GM12878 (cell line): Measurements from ENCODE around the gene NDUFA5. TPM values are rescaled to one million over a fixed set of nuclear protein-coding genes. Genes with fewer than 3 reads are reported as not detected.

Experiments
- ATAC-seq: fragments of 200-7000 bp; cut with Tn5 transposase; 3 replicates; pipeline ENCODE4 v1.9.1; 2020; ENCODE audit warnings: mild to moderate bottlenecking, moderate library complexity
- BruUV-seq: library from RNA; stranded (reverse); fragments of 400-500 nt; replicated peaks from 2 replicates; lab custom pipeline; 2021; lab: Mats Ljungman, UMichigan
- CTCF ChIA-PET: fragments of 300-600 bp; sonication (Branson Sonifier 250); formaldehyde crosslinking; extraction: SDS; loops from one replicate; lab custom pipeline; 2021; ENCODE audit warnings: inconsistent platforms; lab: Yijun Ruan, JAX
- POLR2A ChIA-PET: fragments of 350-600 bp; formaldehyde crosslinking; extraction: SDS; loops from one replicate; lab custom pipeline; 2021; ENCODE audit warnings: inconsistent platforms; lab: Charles Lee
- RAD21 ChIA-PET: fragments of 300-600 bp; sonication (Branson Sonifier 250); formaldehyde crosslinking; loops from one replicate; lab custom pipeline; 2023; ENCODE audit warnings: antibody characterized with exemption; ENCODE audit not compliant: unreplicated experiment; lab: Charles Lee
- SMC1A ChIA-PET: fragments of 300-600 bp; sonication (Branson Sonifier 250); formaldehyde crosslinking; loops from one replicate; lab custom pipeline; 2023; ENCODE audit not compliant: unreplicated experiment, uncharacterized antibody; lab: Charles Lee
- DNase-seq: peaks from one replicate; pipeline ENCODE4 v3.0.0-alpha.2; 2011; ENCODE audit warnings: low read depth, low spot score
- FAIRE-seq: peaks from 3 replicates; lab custom pipeline; 2011; peaks lifted over from hg19 to GRCh38; lab: Jason Lieb, UNC
- H2AFZ ChIP-seq: 2 replicates; pipeline ENCODE4 v1.6.0; 2011; ENCODE audit warnings: low read depth, low read length, control low read depth; ENCODE audit not compliant: control insufficient read depth
- H3K27ac ChIP-seq: 2 replicates; pipeline ENCODE4 v1.5.1; 2011; ENCODE audit warnings: control low read depth; ENCODE audit not compliant: control insufficient read depth, insufficient read depth
- H3K27me3 ChIP-seq, 2 experiments: replicated peaks in 1 of 2; 2 replicates each; pipeline versions ENCODE4 v1.6.0 to v1.6.1; 2011; ENCODE audit warnings: low read length in 1 of 2; ENCODE audit not compliant: control insufficient read depth in 2 of 2, insufficient read depth in 2 of 2
- H3K36me3 ChIP-seq, 2 experiments: 2 replicates each; pipeline ENCODE4 v1.5.1; 2011; ENCODE audit warnings: low read length in 1 of 2; ENCODE audit not compliant: control insufficient read depth in 2 of 2, insufficient read depth in 2 of 2
- H3K4me1 ChIP-seq: 2 replicates; pipeline ENCODE4 v1.6.1; 2011; ENCODE audit warnings: mild to moderate bottlenecking, low read length, moderate library complexity, mixed read lengths; ENCODE audit not compliant: control insufficient read depth, insufficient read depth
- H3K4me2 ChIP-seq: 2 replicates; pipeline ENCODE4 v1.6.0; 2011; ENCODE audit warnings: control low read depth; ENCODE audit not compliant: control insufficient read depth, insufficient read depth
- H3K4me3 ChIP-seq: fragments of 200-600 bp; sonication (generic); 2 replicates; pipeline ENCODE4 v1.5.1; 2016
- H3K79me2 ChIP-seq: 2 replicates; pipeline ENCODE4 v1.6.0; 2011; ENCODE audit warnings: low read length; ENCODE audit not compliant: control insufficient read depth, insufficient read depth
- H3K9ac ChIP-seq: 2 replicates; pipeline ENCODE4 v1.8.0; 2011; ENCODE audit warnings: low read length, control low read depth, mixed read lengths; ENCODE audit not compliant: control insufficient read depth, insufficient read depth
- H3K9me3 ChIP-seq: replicated peaks from 3 replicates; pipeline ENCODE4 v1.5.1; 2011; ENCODE audit warnings: mild to moderate bottlenecking, low read length; ENCODE audit not compliant: control insufficient read depth, insufficient read depth
- H4K20me1 ChIP-seq: 2 replicates; pipeline ENCODE4 v1.6.0; 2011; ENCODE audit not compliant: control insufficient read depth, insufficient read depth
- CBX3 ChIP-seq: fragments of 200-600 bp; sonication (generic); IDR thresholded peaks from 2 replicates; pipeline ENCODE4 v1.6.1; 2016; ENCODE audit warnings: low read depth, borderline replicate concordance
- CEBPZ ChIP-seq: fragments of 150-350 bp; IDR thresholded peaks from 2 replicates; pipeline ENCODE4 v1.6.1; 2016; ENCODE audit warnings: low read depth, low read length
- CHD2 ChIP-seq: IDR thresholded peaks from 2 replicates; pipeline ENCODE4 v1.6.1; 2011; ENCODE audit warnings: low read depth, low read length, improper control_type of control experiment, borderline replicate concordance
- DPF2 ChIP-seq: fragments of 450-650 bp; IDR thresholded peaks from 2 replicates; pipeline ENCODE4 v1.6.1; 2017; ENCODE audit warnings: mild to moderate bottlenecking
- KDM1A ChIP-seq: fragments of 200-600 bp; sonication (generic); IDR thresholded peaks from 2 replicates; pipeline ENCODE4 v1.6.1; 2016; ENCODE audit warnings: borderline replicate concordance
- KLF5 ChIP-seq: fragments of 450-650 bp; IDR thresholded peaks from 2 replicates; pipeline ENCODE4 v1.6.1; 2014; ENCODE audit warnings: mild to moderate bottlenecking; ENCODE audit not compliant: partially characterized antibody
- PAX8 ChIP-seq: fragments of 450-650 bp; IDR thresholded peaks from 2 replicates; pipeline ENCODE4 v1.6.1; 2017; ENCODE audit warnings: mild to moderate bottlenecking, moderate library complexity
- POLR2A ChIP-seq: IDR thresholded peaks from 2 replicates; pipeline ENCODE4 v1.6.1; 2011; ENCODE audit warnings: low read depth, mild to moderate bottlenecking, low read length
- SKIL ChIP-seq: fragments of 450-650 bp; IDR thresholded peaks from 2 replicates; pipeline ENCODE4 v1.6.1; 2017; ENCODE audit warnings: mild to moderate bottlenecking, low read depth, inconsistent platforms; ENCODE audit not compliant: poor library complexity, severe bottlenecking
- SMARCA5 ChIP-seq: fragments of 450-650 bp; IDR thresholded peaks from 2 replicates; pipeline ENCODE4 v1.6.1; 2017; ENCODE audit warnings: mild to moderate bottlenecking
- ZBTB4 ChIP-seq: fragments of 450-650 bp; formaldehyde crosslinking; IDR thresholded peaks from 2 replicates; pipeline ENCODE4 v1.4.0; 2022; ENCODE audit warnings: mild to moderate bottlenecking, moderate library complexity
- ZSCAN29 ChIP-seq: fragments of 450-650 bp; IDR thresholded peaks from 2 replicates; pipeline ENCODE4 v1.6.1; 2017; ENCODE audit warnings: mild to moderate bottlenecking, moderate library complexity
- WGBS: methylation state at CpG from one replicate; pipeline ENCODE4 v1.1.6; 2016; ENCODE audit warnings: low lambda C conversion rate; ENCODE audit not compliant: insufficient replicate concordance, insufficient coverage; ENCODE audit errors: missing lambda C conversion rate; 5-methylcytosine and 5-hydroxymethylcytosine counted together
- in situ Hi-C: fragments of 300-500 bp; cut with MboI; formaldehyde crosslinking; loops from 9 replicates; pipeline ENCODE4 v1.14.3; 2018; ENCODE audit warnings: mixed read lengths
- intact Hi-C: fragments of 100-400 bp; cut with micrococcal nuclease; formaldehyde crosslinking; loops from one replicate; pipeline ENCODE4 v1.14.2; 2022; ENCODE audit not compliant: unreplicated experiment
- polyA plus RNA-seq, 11 experiments: library from polyadenylated mRNA; depleted of rRNA in 4 of 11; unstranded in 6 of 11; stranded (reverse) in 5 of 11; fragments of >200 nt; fragmentation: Nextera tagmentation in 4 of 11; fragmentation: Illumina TruSeq in 1 of 11; extraction: Ambion mirVana in 4 of 11; extraction: Trizol in 1 of 11; gene quantifications; 1 replicate in 1 of 11; 2 replicates in 10 of 11; pipeline versions ENCODE4 v1.2.1 to v1.2.3, GENCODE V29; 2011 to 2016; ENCODE audit warnings: inconsistent platforms in 2 of 11, missing spikeins in 2 of 11, low read depth in 1 of 11
- total RNA-seq, 4 experiments: library from RNA; depleted of rRNA in 3 of 4; stranded (reverse); fragments of >200 nt in 3 of 4; fragmentation: Illumina TruSeq in 1 of 4; extraction: Trizol in 1 of 4; gene quantifications; 2 replicates each; pipeline versions ENCODE4 v1.2.1 to v1.2.3, GENCODE V29; 2013 to 2021

Gene NDUFA5
- total and polyA plus RNA-seq, 10 of the 15 experiments (the other 5 are each of a cell fraction or from before 2014, with no cell fraction given): 51.0 to 209 (median 86.9) TPM

- no peaks in the 10 kb centered on the region; a peak in 1 of 4 replicates for H3K36me3 ChIP-seq
- CTCF ChIA-PET: interaction anchor here (0.8 to 3.0 kb wide), 4 partner anchors 10 to 41 kb away, joined by 3 to 27 read pairs (median 8); partner anchors contain the start of gene NDUFA5
- SMC1A ChIA-PET: interaction anchor here (0.6 to 1.6 kb wide), 5 partner anchors 19 to 620 kb away, joined by 3 to 8 read pairs (median 4); partner anchors contain the start of gene NDUFA5
- DNase-seq (peak; percentile 82), FAIRE-seq (peak; percentile 94), ATAC-seq (peak; percentile 90)
- in situ Hi-C loops: no loop called here
- H2AFZ ChIP-seq: peak within 1 kb of the TSS; percentile 84
- H3K79me2 ChIP-seq: no peaks in the 10 kb centered on the region
- 18% methylated on average over 18 of the region's 54 CpGs for WGBS
- intact Hi-C loops: loop anchor here (1.0 to 5.0 kb wide), 2 partner anchors 23 to 213 kb away; partner anchors contain the start of genes NDUFA5 and WASL
- no peak within 1 kb of the TSS; the same call in 1 of the 2 replicates for H3K27ac ChIP-seq
- RAD21 ChIA-PET: interaction anchor here (0.5 to 1.0 kb wide), 3 partner anchors 23 to 566 kb away, joined by 3 to 4 read pairs (median 3); partner anchors contain the start of gene NDUFA5
- H4K20me1 ChIP-seq: no peaks in the 10 kb centered on the region
- no peak within 1 kb of the TSS for H3K9ac ChIP-seq
- no peaks in the 10 kb centered on the region for H3K9me3 ChIP-seq
- peak within 1 kb of the TSS; percentile 55 for H3K4me2 ChIP-seq
- H3K4me3 ChIP-seq: peak within 1 kb of the TSS; percentile 69
- no TSS peak for BruUV-seq
- POLR2A ChIA-PET: interaction anchor here (0.6 to 1.7 kb wide), 9 partner anchors 18 to 270 kb away, joined by 3 to 9 read pairs (median 5); partner anchors contain the start of gene NDUFA5
- H3K27me3 ChIP-seq: peaks cover 0 to 3% of the 10 kb centered on the region in 2 experiments; a peak in 1 of 4 replicates
- H3K4me1 ChIP-seq: no peaks in the 10 kb centered on the region
- no peak for TF ChIP-seq ZSCAN29
- TF ChIP-seq ZBTB4: no peak
- TF ChIP-seq SKIL: no peak
- TF ChIP-seq SMARCA5: no peak
- TF ChIP-seq KDM1A: no peak
- TF ChIP-seq CBX3: no peak
- peak; percentile 50 for TF ChIP-seq CHD2
- TF ChIP-seq CEBPZ: no peak
- TF ChIP-seq DPF2: no peak
- TF ChIP-seq POLR2A: peak; percentile 49
- no peak for TF ChIP-seq PAX8
- TF ChIP-seq KLF5: no peak
Measured at GRCh38 chr7:123534383-123535260, 23.0 kb downstream of the NDUFA5 start, which contains the start of gene IQUB. Gene IQUB (minus strand): TSS chr7:123534595. CDS start chr7:123512340, 22,255 bp downstream.
